Measurements from ENCODE around the gene ATP5MK. TPM values are rescaled to one million over a fixed set of nuclear protein-coding genes. Genes with fewer than 3 reads are reported as not detected.
A peak's percentile ranks its signal among the peaks of the same experiment; 100 is the strongest.
"Not testable (repeated sequence)": the region's sequence is repeated elsewhere in the genome, so short reads cannot be mapped to it uniquely, and the experiment has no call there.

Gene ATP5MK
- total RNA-seq, 3 donors from 2014 or later: 391 to 519 (median 516) TPM

DNA sequence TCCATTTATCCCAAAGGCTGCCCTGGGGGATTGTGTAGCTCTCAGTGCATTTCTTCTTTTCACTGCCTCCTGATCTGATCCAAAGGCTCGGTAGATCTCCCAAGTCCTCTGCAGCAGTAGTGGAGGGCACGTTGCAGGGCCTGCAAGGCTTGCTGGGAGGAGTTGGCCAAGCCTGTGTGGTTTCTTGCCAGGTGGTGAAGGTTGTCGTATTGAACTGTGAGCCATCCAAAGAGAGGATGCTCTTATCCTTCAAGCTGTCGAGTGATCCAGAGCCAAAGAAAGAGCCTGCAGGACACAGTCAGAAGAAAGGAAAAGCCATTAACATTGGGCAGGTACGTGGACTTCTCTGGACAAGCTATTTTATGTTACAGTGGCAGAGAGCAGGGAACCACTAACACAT is 21.3 kb upstream of the ATP5MK start:
- intact Hi-C loops (cut with DNase I, micrococcal nuclease): loop anchor here in 1 of 2 donors (5.0 kb wide), 1 partner anchor 70 kb away; no protein-coding TSS in a partner anchor
- Histone ChIP-seq H3K4me1 (ENCODE audit: low read depth) (no peaks in the 10 kb centered on the region), H3K36me3 (ENCODE audit: low read depth) (peaks cover 11% of the 10 kb centered on the region), H3K4me3 (no peak overlapping the region), H3K9me3 (no peaks in the 10 kb centered on the region)
- TF ChIP-seq, protein P1, sequence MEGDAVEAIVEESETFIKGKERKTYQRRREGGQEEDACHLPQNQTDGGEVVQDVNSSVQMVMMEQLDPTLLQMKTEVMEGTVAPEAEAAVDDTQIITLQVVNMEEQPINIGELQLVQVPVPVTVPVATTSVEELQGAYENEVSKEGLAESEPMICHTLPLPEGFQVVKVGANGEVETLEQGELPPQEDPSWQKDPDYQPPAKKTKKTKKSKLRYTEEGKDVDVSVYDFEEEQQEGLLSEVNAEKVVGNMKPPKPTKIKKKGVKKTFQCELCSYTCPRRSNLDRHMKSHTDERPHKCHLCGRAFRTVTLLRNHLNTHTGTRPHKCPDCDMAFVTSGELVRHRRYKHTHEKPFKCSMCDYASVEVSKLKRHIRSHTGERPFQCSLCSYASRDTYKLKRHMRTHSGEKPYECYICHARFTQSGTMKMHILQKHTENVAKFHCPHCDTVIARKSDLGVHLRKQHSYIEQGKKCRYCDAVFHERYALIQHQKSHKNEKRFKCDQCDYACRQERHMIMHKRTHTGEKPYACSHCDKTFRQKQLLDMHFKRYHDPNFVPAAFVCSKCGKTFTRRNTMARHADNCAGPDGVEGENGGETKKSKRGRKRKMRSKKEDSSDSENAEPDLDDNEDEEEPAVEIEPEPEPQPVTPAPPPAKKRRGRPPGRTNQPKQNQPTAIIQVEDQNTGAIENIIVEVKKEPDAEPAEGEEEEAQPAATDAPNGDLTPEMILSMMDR (IDR thresholded peaks at IDR 0.05): no peak
- ATAC-seq (no peak), DNase-seq (no peak)

- H3K36me3 ChIP-seq (ENCODE audit: low read depth): peaks cover 11% of the 10 kb centered on the region
- ATAC-seq; H3K4me1 ChIP-seq (ENCODE audit: low read depth); H3K9me3 ChIP-seq; H3K4me3 ChIP-seq; DNase-seq: not testable (repeated sequence)
- intact Hi-C loops (cut with DNase I, micrococcal nuclease): loop anchor here in 1 of 2 donors (5.0 kb wide), 1 partner anchor 70 kb away; no protein-coding TSS in a partner anchor
These were observed 20.8 kb upstream of the ATP5MK start for GRCh38 chr10:103417148-103417469.

DNA sequence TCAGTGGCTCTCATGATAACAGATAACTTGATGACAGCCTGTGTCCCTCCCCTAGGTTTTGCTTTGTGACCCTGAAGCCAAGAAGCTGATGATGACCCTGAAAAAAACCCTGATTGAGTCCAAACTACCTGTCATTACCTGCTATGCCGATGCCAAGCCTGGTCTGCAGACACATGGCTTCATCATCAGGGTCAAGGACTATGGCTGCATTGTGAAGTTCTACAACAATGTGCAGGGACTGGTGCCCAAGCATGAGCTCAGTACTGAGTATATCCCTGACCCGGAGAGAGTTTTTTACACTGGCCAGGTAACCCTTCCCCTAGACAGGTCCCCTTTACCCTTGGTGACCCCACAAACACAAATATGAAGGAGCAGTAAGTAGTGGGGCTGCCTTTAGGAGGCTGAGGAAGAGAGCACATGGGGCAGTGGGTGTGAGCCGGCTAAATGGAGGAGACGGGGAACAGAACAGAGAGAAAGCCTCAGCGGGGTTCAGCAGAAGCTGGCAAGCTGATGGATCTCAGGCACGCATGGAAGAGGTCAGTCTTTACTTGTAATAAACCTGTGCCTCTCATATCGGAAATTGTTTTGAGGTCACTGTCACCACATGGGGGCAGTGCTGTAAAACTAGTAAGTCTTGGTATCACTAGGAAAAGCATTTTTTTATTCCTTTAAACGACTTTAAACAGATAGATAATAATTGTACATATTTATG is 20.3 kb upstream of the ATP5MK start:
- ATAC-seq: peak; percentile 65
- Histone ChIP-seq H3K36me3 (ENCODE audit: low read depth) (peaks cover 11% of the 10 kb centered on the region), H3K9me3 (no peaks in the 10 kb centered on the region), H3K4me3 (no peak overlapping the region), H3K4me1 (ENCODE audit: low read depth) (no peaks in the 10 kb centered on the region)
- TF ChIP-seq, protein P1 (IDR thresholded peaks at IDR 0.05): no peak
- peak in 2 of 3 donors; percentile 31 to 90 for DNase-seq
- intact Hi-C loops (cut with DNase I, micrococcal nuclease): loop anchor here in 1 of 2 donors (5.0 kb wide), 1 partner anchor 71 kb away; no protein-coding TSS in a partner anchor

GRCh38 chr10:103415581-103415980 is 19.3 kb upstream of the ATP5MK start:
- no peak for DNase-seq
- no peak for ATAC-seq
- Histone ChIP-seq H3K9me3 (no peaks in the 10 kb centered on the region), H3K4me1 (ENCODE audit: low read depth) (no peaks in the 10 kb centered on the region), H3K36me3 (ENCODE audit: low read depth) (peaks cover 11% of the 10 kb centered on the region), H3K4me3 (no peak overlapping the region)
- intact Hi-C loops (cut with DNase I, micrococcal nuclease): loop anchor here in 1 of 2 donors (5.0 kb wide), 1 partner anchor 72 kb away; no protein-coding TSS in a partner anchor
- TF ChIP-seq, protein P1 (IDR thresholded peaks at IDR 0.05): no peak

DNA sequence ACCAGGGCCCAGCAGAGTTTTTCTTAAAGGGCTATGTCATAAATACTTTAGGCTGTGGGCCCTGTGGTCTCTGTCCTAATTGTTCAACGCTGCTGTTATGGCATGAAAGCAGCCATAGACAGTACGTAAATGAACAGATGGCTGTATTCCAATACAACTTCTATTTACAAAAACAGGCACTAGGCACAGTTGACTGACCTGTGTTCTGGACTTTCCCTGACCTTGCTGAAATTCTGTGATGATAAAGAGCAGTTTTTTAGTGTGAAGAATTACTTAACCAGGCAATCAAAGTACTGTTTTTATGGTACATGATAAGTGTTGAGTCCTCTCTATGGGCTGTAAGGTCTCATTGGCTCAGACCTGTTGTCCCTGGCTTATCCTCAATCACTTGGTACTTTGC is 17.3 kb upstream of the ATP5MK start:
- intact Hi-C loops (cut with DNase I, micrococcal nuclease): no loop called here
- Histone ChIP-seq H3K9me3 (no peaks in the 10 kb centered on the region), H3K36me3 (ENCODE audit: low read depth) (peaks cover 8% of the 10 kb centered on the region), H3K4me3 (no peak overlapping the region), H3K4me1 (ENCODE audit: low read depth) (no peaks in the 10 kb centered on the region)
- ATAC-seq (no peak), DNase-seq (no peak)
- TF ChIP-seq, protein P1 (IDR thresholded peaks at IDR 0.05): no peak

DNA sequence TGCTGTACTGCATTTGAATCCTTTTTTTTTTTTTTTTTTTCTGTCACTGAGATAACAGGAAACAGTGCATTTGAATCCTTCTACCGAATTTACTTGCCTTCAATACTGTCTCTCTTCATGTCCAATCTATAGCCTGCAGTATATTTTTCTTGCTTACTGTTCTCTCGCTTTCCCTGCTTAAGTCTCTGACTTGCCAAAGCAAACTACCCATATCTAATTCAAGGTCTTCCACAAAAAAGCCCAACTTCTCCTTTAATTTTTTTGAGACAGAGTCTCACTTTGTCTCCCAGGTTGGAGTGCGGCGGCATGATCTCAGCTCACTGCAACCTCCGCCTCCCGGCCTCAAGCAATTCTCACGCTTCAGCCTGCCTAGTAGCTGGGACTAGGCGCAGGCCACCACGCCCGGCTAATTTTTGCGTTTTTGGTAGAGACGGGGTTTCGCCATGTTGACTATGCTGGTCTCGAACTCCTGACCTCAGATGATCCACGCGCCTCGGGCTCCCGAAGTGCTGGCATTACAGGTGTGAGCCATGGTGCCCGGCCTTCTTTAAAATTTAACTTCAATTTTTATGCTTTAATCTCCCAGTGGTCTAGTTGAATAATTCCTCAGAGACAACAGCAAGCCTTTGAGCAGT is 1.0 kb upstream of the ATP5MK start:
- Histone ChIP-seq H3K36me3 (ENCODE audit: low read depth) (no peaks in the 10 kb centered on the region), H3K4me3 (no peak overlapping the region), H3K4me1 (ENCODE audit: low read depth) (peaks cover 26% of the 10 kb centered on the region), H3K9me3 (no peaks in the 10 kb centered on the region)
- intact Hi-C loops (cut with DNase I, micrococcal nuclease): no loop called here
- peak in 1 of 3 donors; percentile 37 for DNase-seq
- ATAC-seq: no peak
- TF ChIP-seq, protein P1 (IDR thresholded peaks at IDR 0.05): no peak
